ENCODE results near the gene MYO18B.

The MYO18B gene

GRCh38 chr22:25852223-25852622 is 110.2 kb downstream of the MYO18B start:
- no peak for DNase-seq (ENCODE audit: low spot score)

DNA sequence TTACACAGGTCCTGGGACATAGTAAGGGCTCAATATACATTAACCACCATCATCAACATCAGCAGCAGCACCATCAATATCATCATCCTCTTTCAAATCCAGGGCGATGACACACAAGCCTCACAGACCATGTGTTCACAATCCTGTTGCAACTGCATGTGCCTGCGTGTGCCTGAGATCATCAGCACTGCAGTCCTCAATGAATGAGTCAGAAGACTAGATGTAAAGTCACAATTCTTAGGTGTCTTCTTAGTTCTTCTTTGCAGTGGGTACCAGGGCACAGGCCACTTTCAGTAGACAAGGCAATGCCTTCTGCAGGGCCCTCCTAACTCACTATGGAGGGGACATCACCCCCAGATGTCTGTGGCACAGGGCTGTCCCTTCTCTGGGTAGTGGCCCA is 111.1 kb downstream of the MYO18B start:
- DNase-seq (ENCODE audit: low spot score) = no peak

DNA sequence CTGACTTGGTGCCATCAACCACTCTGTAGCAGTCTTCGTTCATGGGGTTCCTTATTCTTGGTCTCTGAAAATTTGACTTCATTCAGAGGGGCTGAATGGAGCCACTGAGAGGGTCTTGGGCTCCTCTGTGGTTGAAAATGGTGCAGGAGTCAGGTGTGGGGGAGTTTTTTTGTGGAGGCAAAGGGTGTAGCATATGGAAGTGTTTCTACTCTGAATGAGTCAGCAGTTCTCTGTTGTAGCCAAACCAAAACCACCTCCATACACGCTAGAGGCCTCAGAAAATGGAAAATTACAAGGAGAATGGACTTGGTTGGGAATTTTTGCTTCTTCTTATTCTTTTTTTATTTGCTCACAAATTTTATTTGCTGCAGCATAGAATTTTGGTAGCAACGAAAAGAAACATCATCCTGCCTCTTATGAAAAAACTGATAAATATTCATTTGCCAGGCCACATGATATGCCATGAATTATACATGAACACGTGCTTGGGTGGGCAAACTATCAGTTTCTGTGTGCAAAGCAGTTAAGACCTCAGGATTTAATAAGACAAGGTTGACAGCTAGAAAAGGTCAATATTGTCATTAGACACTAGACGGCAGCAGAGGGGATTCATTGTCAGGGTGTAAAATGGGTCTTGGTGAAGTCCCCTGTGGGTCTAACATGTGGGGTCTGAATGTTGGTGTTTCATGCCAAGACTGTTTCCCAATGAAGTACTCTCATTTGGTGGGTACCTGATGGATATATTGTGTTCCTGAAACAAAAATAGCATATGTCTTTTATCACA is 111.7 kb downstream of the MYO18B start:
- no peak for DNase-seq (ENCODE audit: low spot score)

GRCh38 chr22:25869771-25870170 is 127.8 kb downstream of the MYO18B start:
- DNase-seq (ENCODE audit: low spot score) = no peak

DNA sequence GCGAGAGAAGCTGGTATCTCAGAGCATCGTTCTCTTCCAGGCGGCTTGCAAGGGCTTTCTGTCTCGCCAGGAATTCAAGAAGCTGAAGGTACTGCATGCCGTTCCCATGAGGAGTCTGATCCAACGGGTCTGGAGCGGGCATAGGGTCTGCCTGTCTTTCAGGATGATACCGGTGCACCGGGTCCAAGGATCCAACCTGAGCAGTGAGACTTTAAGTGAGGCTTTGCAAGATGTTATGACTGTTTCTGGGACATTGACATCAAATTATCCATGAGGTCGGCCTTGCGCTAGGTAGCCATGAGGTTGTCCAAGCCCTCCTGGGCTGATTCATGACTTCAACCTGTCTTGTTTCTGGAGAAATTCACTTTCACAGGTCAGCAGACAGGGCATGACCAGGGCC is 132.3 kb downstream of the MYO18B start:
- DNase-seq (ENCODE audit: low spot score) = no peak

DNA sequence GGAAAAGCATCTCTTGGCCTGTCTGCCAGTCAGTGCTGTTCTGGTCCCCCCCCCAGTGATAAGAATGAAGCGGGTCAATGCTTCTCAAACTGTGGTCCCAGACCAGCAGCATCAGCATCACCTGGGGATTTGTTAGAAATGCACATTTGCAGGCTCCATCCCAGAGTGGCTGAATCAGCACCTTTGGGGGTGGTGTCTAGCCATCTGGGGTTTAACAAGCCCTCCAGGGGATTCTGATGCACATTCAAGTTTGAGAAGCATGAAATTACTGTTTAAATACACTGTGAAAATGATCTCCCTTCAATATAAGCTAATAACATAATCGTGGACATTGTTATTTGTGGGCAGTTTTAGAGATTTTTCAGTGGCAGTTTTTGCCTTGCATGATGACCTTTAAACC is 133.5 kb downstream of the MYO18B start:
- DNase-seq (ENCODE audit: low spot score) = no peak

DNA sequence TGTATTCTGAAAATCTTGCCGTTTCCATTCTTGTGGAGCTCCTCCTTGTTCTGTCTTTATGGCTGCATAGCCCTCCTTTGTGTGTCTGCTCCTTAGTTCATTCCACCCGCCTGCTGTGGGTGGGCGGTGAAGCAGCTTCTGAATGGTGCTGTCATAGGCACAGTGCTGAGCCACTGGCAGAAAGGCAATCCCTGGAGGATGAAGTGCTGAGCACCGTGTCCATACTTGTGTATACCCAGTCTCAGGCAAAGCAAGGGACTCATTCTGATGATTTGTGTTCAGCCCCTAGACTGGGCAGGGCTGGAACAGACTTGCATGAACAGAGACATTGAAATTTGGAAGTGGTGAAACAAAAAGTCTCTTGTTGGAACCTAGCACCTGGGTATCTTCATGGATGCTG is 134.9 kb downstream of the MYO18B start:
- no peak for DNase-seq (ENCODE audit: low spot score)

DNA sequence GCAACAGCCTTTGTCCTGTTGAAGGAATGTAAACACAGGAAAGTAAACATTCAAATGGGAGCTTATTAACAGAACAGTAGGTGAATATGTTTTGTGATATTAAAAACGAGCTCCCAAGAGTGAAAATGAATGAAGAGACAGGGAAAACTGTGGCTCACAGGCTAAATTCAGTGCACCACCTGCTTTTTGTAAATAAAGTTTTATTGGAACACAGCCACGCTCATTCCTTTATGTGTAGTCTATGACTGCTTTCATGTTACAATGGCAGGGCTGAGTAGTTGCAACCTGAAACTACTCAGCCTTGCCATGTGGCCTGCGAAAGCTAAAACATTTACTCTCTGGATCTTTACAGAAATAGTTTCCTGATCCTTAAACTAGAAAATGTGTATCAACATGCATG is 136.9 kb downstream of the MYO18B start:
- no peak for DNase-seq (ENCODE audit: low spot score)

DNA sequence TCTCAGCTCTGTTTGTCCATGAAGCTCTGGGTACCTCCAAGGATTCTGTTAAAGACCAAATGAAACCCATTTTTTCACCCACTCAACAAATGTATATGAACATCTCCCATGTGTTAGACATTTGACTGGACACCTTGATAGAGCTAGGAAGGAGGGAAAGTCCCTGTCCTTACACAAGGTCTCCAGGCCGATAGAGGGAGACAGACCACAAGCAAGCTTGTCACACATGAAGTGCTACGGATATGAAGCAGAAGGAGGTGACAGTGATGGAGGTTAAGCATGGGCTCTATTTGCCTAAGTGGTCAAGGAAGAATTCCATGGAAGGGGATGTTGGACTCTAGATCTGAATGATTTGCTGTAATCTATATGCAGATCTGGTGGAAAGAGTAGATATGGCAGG is 138.5 kb downstream of the MYO18B start:
- no peak for DNase-seq (ENCODE audit: low spot score)

- no peak for DNase-seq (ENCODE audit: low spot score)
Measured at GRCh38 chr22:25881210-25881755, 139.3 kb downstream of the MYO18B start.

GRCh38 chr22:25882360-25882759 is 140.4 kb downstream of the MYO18B start:
- DNase-seq (ENCODE audit: low spot score) = no peak

GRCh38 chr22:25883482-25884033 is 141.6 kb downstream of the MYO18B start:
- DNase-seq (ENCODE audit: low spot score) = no peak

DNA sequence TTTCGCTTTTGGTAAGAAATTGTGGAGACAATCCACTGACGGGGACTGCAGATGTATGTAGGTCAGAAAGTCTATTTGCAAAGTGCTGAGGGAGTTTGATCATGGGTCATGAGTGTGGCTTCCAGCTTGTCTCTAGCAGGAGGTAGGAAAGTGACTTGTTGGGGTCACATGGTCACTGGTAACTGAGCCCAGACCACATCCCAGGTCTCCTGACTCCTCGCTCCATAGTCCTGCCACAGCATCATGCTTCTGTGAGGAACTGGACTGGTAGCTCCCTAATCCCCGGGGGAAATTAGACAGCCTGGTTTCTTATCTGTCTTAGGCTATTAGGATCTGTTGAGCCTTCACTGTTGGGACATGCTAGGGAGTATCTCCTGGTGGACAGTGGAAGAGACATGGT is 142.1 kb downstream of the MYO18B start:
- no peak for DNase-seq (ENCODE audit: low spot score)

DNA sequence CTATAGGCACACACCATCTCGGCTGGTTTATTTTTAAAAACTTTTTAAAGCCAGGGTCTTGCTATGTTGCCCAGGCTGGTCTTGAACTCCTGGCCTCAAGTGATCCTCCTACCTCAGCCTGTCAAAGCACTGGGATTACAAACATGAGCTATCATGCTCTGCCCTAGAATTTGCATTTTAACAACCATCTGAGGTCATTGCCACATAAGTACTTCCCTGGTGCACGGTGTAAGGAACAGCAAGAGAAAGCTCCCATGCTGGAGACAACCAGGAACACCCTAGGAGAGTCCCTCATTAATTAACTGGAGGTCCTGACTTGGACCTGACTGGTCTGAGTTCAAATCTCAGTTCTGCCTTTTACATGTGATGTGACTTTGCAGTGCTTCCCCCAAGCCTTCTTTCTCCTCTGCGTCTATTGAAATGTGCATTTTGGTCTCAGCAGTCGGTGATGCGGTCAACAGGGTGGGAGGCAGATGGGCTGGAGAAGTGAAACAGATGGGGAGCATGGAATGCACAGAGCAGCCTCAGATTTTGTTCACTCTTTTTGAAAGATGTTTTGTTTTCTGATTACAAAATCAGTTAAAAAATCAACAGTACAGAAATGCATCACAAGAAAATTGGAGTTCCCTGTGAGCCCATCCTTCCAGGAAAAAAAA is 146.5 kb downstream of the MYO18B start:
- DNase-seq (ENCODE audit: low spot score) = no peak

DNA sequence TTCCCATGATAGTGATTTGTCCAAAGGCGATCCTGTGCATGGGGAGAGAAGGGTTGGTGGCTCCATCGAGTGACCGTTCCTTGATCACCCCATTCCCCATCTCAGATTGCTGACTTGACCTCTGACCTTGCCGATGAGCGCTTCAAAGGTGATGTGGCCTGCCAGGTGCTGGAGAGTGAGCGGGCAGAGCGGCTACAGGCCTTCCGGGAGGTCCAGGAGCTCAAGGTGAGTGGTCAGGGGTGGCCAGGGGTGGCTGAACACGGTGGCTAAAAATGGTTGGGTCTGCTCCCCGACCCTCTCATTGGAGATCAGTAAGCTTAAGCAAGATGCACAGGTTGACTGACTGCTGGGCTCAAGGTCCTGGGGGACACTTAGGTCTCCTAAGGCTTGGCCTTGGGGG is 148.7 kb downstream of the MYO18B start:
- no peak for DNase-seq (ENCODE audit: low spot score)

DNA sequence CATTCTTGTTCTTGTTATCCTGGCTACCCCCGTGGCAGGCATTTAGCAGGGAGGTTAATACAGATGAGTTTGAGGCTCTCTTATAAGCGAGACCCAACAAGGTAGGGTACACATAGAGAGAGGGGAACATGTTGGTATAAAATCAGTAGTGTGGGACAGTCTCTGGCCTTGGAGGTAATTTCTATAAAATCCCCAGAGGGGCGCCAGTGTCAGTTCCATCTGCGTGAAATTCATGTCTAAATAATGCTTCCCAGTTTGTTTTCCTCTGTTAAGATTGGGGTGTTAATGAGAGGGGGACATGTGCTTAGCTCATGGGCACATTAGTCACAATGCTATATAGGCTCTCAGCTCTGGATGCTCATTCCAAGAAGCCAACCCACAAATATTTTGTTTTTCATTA is 150.7 kb downstream of the MYO18B start:
- no peak for DNase-seq (ENCODE audit: low spot score)

GRCh38 chr22:25895678-25896077 is 153.7 kb downstream of the MYO18B start:
- DNase-seq (ENCODE audit: low spot score) = no peak

- DNase-seq (ENCODE audit: low spot score) = no peak
Measured at GRCh38 chr22:25896098-25896497, 154.1 kb downstream of the MYO18B start.

DNA sequence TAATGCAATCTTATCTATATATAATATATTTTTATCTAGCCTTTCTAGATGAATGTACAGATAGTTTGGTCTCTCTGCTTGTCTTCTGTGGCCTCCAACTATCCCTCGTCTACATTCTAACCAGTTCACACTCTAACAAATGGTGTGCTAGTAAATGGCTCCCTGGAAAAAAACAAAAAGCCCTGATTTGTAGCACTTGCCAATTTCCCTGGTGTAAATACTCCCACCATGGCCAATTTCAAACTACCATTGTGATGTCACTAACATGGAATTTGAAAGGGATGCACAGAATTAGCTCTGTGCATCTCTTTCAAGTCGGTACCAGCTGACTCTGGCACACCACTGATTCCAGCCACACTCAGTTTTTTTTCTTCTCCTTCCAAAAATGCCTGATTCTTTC is 154.6 kb downstream of the MYO18B start:
- DNase-seq (ENCODE audit: low spot score) = no peak

DNA sequence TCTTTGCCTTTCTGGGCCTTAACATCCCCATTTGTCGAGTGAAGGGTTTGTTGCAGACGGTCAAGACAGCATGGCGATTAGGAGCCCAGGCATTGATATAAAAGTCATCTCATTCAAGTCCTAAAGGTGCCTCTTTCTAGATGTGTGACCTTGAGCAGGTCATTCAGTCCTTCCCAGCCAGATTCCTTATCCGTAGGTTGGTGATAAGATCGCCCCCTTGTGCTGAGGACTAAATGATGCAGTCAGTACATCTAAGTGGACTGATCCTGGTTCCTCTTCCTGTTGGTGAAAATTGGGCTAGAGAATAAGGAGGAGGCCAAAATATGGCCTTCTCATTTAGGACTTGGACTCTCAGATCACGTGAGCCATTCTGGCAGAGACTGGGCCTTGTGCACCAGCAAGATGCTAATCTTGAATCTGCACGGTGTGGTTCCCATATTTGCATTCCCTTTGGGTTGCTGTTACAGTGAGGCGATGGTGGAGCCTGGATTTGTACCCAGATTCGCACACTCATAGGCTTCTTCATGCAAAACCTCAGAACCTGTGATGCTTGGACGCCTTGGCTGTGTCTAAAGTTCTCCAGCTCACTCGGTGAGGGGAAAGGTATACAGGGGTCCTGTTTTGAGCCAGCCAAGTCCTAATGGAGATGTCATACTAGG is 156.8 kb downstream of the MYO18B start:
- no peak for DNase-seq (ENCODE audit: low spot score)

- DNase-seq (ENCODE audit: low spot score) = no peak
Measured at GRCh38 chr22:25899566-25899965, 157.6 kb downstream of the MYO18B start.

DNA sequence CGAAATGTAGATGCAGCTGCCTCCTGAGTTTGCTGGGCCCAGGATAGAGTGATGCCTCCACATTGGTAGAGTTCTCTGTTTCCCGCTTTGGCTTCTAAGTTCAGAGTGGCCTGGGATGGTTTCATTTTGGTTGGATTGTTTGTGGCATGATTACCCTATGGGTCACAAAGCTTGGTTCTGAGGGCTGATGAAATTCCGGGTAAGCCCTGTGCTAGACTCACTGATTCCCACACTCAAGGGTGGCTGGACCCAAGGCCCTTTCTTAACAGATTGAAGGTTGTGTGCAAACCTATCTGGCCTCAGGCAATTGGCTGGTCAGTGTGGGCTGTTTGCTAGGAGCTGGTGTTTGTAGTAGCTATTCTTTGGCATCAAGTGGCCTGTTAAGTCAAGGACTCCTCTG is 158.4 kb downstream of the MYO18B start:
- DNase-seq (ENCODE audit: low spot score) = no peak

DNA sequence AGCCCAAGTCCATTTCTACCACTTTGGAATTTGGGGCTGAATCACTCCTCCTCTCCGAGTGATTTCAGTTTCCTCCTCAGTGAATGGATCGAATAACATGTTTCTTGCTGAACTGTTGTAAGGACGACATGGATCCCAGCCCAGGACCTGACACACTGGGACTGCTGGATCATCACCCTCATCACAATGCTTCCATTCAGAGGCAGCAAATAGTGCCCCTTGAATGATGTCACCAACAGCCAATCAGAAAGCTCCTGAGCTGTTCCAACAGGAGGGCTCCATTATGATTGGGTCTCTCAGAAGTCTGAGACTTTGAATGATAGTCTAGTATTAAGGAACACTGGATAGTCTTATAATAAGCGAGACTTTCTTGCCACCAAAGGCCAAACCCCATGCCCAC is 158.9 kb downstream of the MYO18B start:
- no peak for DNase-seq (ENCODE audit: low spot score)

Measured in CD4-positive, alpha-beta T cell treated with Interleukin-6 at 100 ng/mL for 8 hours (primary cell).